ENCODE data around the gene COA7.

The COA7 gene

GRCh38 chr1:52670604-52671003 is 27.5 kb downstream of the COA7 start:
- H4K20me1 ChIP-seq (ENCODE audit: low read depth, low read length) = no peaks in the 10 kb centered on the region
- H3K4me3 ChIP-seq (ENCODE audit: insufficient read depth, low read length, poor library complexity, severe bottlenecking) = no peak overlapping the region
- H3K27me3 ChIP-seq (ENCODE audit: low read length) = no peaks in the 10 kb centered on the region
- H3K79me2 ChIP-seq (ENCODE audit: insufficient read depth, low read length) = no peaks in the 10 kb centered on the region
- no peak overlapping the region for H2AFZ ChIP-seq (ENCODE audit: low read depth, low read length, severe bottlenecking)
- no peak overlapping the region for H3K4me2 ChIP-seq (ENCODE audit: low read depth, low read length, poor library complexity, severe bottlenecking)
- no peaks in the 10 kb centered on the region for H3K9me3 ChIP-seq (ENCODE audit: insufficient read depth, low read length)
- H3K9me2 ChIP-seq (replicated peaks; ENCODE audit: insufficient read depth, low read length) = no peaks in the 10 kb centered on the region
- H3K36me3 ChIP-seq (ENCODE audit: low read length) = peaks cover 7% of the 10 kb centered on the region; the same call in 1 of the 2 replicates
- no peaks in the 10 kb centered on the region for H3F3A ChIP-seq (ENCODE audit: insufficient read depth)
- no peak for TF ChIP-seq CTCF (IDR thresholded peaks at IDR 0.05; ENCODE audit: insufficient read depth, low read length, poor library complexity, severe bottlenecking)
- H3K9ac ChIP-seq (ENCODE audit: low read length) = no peak overlapping the region
- no peak overlapping the region for H3K27ac ChIP-seq (ENCODE audit: low read depth, low read length)

- Histone ChIP-seq H3K27me3 (ENCODE audit: low read length) (no peaks in the 10 kb centered on the region), H3K9me3 (ENCODE audit: insufficient read depth, low read length) (no peaks in the 10 kb centered on the region), H3F3A (ENCODE audit: insufficient read depth) (no peaks in the 10 kb centered on the region), H3K4me3 (ENCODE audit: insufficient read depth, low read length, poor library complexity, severe bottlenecking) (no peak overlapping the region), H3K4me2 (ENCODE audit: low read depth, low read length, poor library complexity, severe bottlenecking) (no peak overlapping the region), H4K20me1 (ENCODE audit: low read depth, low read length) (no peaks in the 10 kb centered on the region), H3K36me3 (ENCODE audit: low read length) (peaks cover 7% of the 10 kb centered on the region; the same call in 1 of the 2 replicates), H3K9ac (ENCODE audit: low read length) (no peak overlapping the region), H3K27ac (ENCODE audit: low read depth, low read length) (no peak overlapping the region), H3K79me2 (ENCODE audit: insufficient read depth, low read length) (no peaks in the 10 kb centered on the region), H3K9me2 (replicated peaks; ENCODE audit: insufficient read depth, low read length) (no peaks in the 10 kb centered on the region), H2AFZ (ENCODE audit: low read depth, low read length, severe bottlenecking) (no peak overlapping the region)
- TF ChIP-seq CTCF (IDR thresholded peaks at IDR 0.05; ENCODE audit: insufficient read depth, low read length, poor library complexity, severe bottlenecking) (no peak), EZH2phosphoT487 (conservative IDR thresholded peaks at IDR 0.05; ENCODE audit: low read length) (no peak)
Measured at GRCh38 chr1:52669696-52670095, 28.5 kb downstream of the COA7 start.

GRCh38 chr1:52668711-52669110 is 29.4 kb downstream of the COA7 start:
- no peak overlapping the region for H3K4me2 ChIP-seq (ENCODE audit: low read depth, low read length, poor library complexity, severe bottlenecking)
- H3K27ac ChIP-seq (ENCODE audit: low read depth, low read length) = no peak overlapping the region
- H3K9ac ChIP-seq (ENCODE audit: low read length) = no peak overlapping the region
- H3K4me3 ChIP-seq (ENCODE audit: insufficient read depth, low read length, poor library complexity, severe bottlenecking) = no peak overlapping the region
- no peaks in the 10 kb centered on the region for H3K27me3 ChIP-seq (ENCODE audit: low read length)
- H3K36me3 ChIP-seq (ENCODE audit: low read length) = peaks cover 7% of the 10 kb centered on the region; the same call in 1 of the 2 replicates
- H3F3A ChIP-seq (ENCODE audit: insufficient read depth) = no peaks in the 10 kb centered on the region
- no peaks in the 10 kb centered on the region for H4K20me1 ChIP-seq (ENCODE audit: low read depth, low read length)
- no peak for TF ChIP-seq EZH2phosphoT487 (conservative IDR thresholded peaks at IDR 0.05; ENCODE audit: low read length)
- no peak for TF ChIP-seq CTCF (IDR thresholded peaks at IDR 0.05; ENCODE audit: insufficient read depth, low read length, poor library complexity, severe bottlenecking)
- no peaks in the 10 kb centered on the region for H3K9me2 ChIP-seq (replicated peaks; ENCODE audit: insufficient read depth, low read length)
- H3K79me2 ChIP-seq (ENCODE audit: insufficient read depth, low read length) = no peaks in the 10 kb centered on the region
- H3K9me3 ChIP-seq (ENCODE audit: insufficient read depth, low read length) = no peaks in the 10 kb centered on the region
- H2AFZ ChIP-seq (ENCODE audit: low read depth, low read length, severe bottlenecking) = no peak overlapping the region

Measured in SU-DHL-6 (cell line).